T47D (cell line): ENCODE data around the gene SESN1.

Experiments used
- DNase-seq, 2 experiments: peaks; one replicate each; pipeline versions ENCODE4 v3.0.0 to v3.0.0-alpha.2; 2011 to 2012; ENCODE audit warnings: low read depth in 1 of 2, low spot score in 1 of 2
- JUND ChIP-seq: IDR thresholded peaks from 2 replicates; pipeline ENCODE4 v1.6.1; 2012; ENCODE audit warnings: low read depth
- in situ Hi-C: cut with HindIII; loops from 2 replicates; pipeline ENCODE4 v1.10.0; 2016; ENCODE audit warnings: low sequenced_read_pairs, low pct_unique_long_range_greater_than_20kb

The SESN1 gene

GRCh38 chr6:109029313-109029712, 65.3 kb downstream of the SESN1 start:
- in situ Hi-C loops, result no loop called here
- no peak for TF ChIP-seq JUND
- DNase-seq, result no peak

DNA sequence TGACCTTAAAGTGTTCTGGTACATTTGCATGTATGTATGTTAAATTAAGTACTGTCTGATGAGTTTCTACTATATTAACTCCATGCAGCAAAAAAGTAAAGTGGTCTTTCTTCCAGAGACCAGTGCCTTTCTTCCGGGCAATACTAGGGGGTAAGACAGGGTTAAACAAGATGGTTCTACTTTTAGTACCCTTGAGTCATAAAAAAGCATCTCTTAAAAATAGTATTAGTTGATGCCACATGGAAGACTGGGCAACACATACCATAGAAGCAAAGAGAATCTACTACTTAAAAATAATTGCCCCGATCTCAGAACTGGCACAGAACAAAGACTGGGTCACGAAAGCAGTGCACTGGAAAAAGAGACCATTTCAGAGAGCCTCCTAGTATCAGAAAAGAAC, 66.2 kb downstream of the SESN1 start:
- in situ Hi-C loops, result no loop called here

GRCh38 chr6:109027964-109028363, 66.7 kb downstream of the SESN1 start:
- in situ Hi-C loops, result no loop called here
- DNase-seq, result no peak
- no peak for TF ChIP-seq JUND

More for the DNA sequence above, 66.2 kb downstream of the SESN1 start:
- no peak for DNase-seq
- no peak for TF ChIP-seq JUND

- in situ Hi-C loops, result no loop called here
- no peak for TF ChIP-seq JUND
- DNase-seq, result no peak
Measured at GRCh38 chr6:109025639-109026038, 69.0 kb downstream of the SESN1 start.

DNA sequence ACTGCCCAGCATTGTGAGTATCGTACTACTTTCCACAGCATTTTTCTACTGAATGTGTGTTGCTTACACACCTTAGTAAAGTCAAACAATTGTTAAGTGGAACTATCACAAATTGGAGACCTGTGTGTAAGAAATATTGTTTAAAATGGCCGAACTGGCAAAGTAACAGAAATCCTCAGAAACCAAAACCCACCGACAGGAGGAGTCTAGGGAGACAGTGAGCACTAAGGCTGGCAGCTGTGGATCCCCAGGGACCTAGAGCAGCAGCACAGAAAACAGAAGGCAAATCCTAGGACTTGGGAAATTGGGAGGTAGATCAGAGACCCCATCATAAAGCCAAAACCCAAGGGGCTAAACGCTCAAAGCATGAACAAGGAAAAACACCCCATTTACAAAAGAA, 69.9 kb downstream of the SESN1 start:
- in situ Hi-C loops, result no loop called here
- TF ChIP-seq JUND, result no peak
- DNase-seq, result no peak

GRCh38 chr6:109024368-109024767, 70.3 kb downstream of the SESN1 start:
- TF ChIP-seq JUND, result no peak
- in situ Hi-C loops, result no loop called here
- DNase-seq, result no peak

GRCh38 chr6:109023356-109023925, 71.2 kb downstream of the SESN1 start:
- in situ Hi-C loops, result no loop called here
- TF ChIP-seq JUND, result no peak
- no peak for DNase-seq

DNA sequence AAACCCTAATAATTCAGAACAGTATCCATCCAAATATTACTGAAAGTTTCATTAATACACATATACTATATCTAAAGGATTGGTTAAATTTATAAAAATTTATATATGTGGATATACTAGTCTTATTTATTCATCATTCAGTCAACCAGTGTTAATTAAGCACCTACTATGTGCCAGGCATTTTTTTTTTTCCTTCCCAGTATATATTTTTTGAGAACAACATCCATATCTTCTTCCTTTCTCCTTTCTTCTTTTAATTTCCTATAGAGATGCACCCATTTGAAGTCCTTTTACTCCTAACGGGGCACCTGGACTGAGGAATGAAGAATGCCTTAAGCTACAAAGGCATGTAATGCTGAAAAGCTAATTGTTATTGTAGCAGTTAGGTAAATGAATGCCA, 72.8 kb downstream of the SESN1 start:
- no peak for DNase-seq
- in situ Hi-C loops, result no loop called here
- no peak for TF ChIP-seq JUND

GRCh38 chr6:109019911-109020310, 74.7 kb downstream of the SESN1 start:
- no peak for DNase-seq
- in situ Hi-C loops, result no loop called here
- TF ChIP-seq JUND, result no peak

DNA sequence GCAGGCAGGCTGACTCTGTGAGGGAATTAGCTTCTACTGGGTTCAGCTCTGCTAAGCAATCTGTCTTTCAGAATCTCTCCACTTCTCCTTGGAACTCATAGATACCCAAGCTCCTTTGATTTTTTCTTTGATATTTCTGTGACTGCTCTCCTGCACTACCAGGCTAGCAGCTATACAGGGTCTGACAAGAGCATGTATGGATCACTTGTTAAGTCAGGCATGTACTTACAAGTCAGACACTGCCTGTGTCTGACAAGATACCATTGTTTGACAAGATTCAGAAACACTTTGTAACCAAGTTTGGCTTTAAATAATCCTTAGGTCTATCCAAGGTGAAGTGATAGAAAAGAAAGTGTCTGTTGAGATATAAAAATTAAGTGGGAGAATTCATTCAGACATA, 79.5 kb downstream of the SESN1 start:
- in situ Hi-C loops, result no loop called here
- TF ChIP-seq JUND, result no peak
- no peak for DNase-seq

DNA sequence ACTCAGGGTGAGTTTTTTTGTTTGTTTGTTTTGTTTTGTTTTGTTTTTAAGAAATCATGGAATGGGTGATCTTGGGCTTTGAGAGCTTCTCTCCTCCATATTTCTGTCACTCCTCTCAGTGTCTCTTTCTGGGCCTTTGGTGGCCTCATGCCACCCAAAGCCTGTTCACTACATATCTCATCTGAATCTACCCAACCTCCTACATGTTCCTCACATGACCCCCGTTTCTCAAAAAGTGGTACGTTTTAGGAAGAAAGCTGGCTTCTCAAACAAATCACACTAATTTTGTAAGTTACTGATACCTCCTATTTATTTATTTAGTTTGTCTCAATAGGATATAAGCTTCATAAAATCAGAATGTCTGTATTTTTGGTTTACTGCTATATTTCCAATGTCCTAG, 80.0 kb downstream of the SESN1 start:
- TF ChIP-seq JUND, result no peak
- in situ Hi-C loops, result no loop called here
- DNase-seq, result no peak

GRCh38 chr6:109013656-109014305, 80.9 kb downstream of the SESN1 start:
- DNase-seq, result no peak
- in situ Hi-C loops, result no loop called here
- no peak for TF ChIP-seq JUND

DNA sequence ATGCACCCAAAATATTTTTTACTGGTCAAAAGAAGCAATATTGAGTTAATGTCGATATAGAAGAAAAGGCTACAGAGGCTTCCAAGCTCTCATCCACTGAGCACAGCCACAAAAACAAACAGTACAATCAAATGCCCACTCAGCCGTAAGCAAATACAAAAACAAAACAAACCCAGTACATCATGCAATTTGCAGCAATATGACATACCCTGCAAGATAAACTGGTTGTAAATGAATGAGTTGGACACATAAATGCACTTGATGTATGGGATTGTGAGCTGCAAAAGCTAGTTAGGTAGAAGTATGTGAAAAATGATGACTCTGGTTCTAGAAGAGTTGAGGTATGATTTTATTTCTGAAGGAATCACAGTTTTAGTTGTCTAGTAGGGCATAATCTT, 83.9 kb downstream of the SESN1 start:
- TF ChIP-seq JUND, result no peak
- in situ Hi-C loops, result no loop called here

More for the DNA sequence above, 83.9 kb downstream of the SESN1 start:
- DNase-seq, result no peak
